ENCODE measurements around the gene SCFD2.

GRCh38 chr4:53364624-53365023 lies 1.2 kb downstream of the SCFD2 start:
- TF ChIP-seq CTCF (IDR thresholded peaks at IDR 0.05; ENCODE audit: poor library complexity, severe bottlenecking) (no peak), SMC3 (conservative IDR thresholded peaks at IDR 0.05; ENCODE audit: poor library complexity) (no peak)
